ENCODE results near the gene ACVR2A. TPM values are rescaled to one million over a fixed set of nuclear protein-coding genes. Genes with fewer than 3 reads are reported as not detected.

The ACVR2A gene
- 12.5 and 14.8 TPM in 2 replicates for total RNA-seq (2022)
- Bru-seq, nascent RNA: percentile 82 among the genes with signal in this experiment
- BruChase-seq, experiment 1, labeled RNA remaining after a 6-hour chase: percentile 49 among the genes with signal in this experiment
- BruChase-seq, experiment 2, labeled RNA remaining after a 2-hour chase: percentile 59 among the genes with signal in this experiment
- long read RNA-seq, full-length matches to known transcripts: 2 of 5 reads
- long read RNA-seq, partial matches to known transcripts: 1 of 5 reads
- long read RNA-seq, other reads (novel, unspliced or antisense): 2 of 5 reads

- CTCF ChIA-PET: interaction anchor here (0.5 to 1.7 kb wide), 5 partner anchors 9 to 1793 kb away, joined by 3 to 6 read pairs (median 4); no protein-coding TSS in a partner anchor
- TF ChIP-seq, protein P1, sequence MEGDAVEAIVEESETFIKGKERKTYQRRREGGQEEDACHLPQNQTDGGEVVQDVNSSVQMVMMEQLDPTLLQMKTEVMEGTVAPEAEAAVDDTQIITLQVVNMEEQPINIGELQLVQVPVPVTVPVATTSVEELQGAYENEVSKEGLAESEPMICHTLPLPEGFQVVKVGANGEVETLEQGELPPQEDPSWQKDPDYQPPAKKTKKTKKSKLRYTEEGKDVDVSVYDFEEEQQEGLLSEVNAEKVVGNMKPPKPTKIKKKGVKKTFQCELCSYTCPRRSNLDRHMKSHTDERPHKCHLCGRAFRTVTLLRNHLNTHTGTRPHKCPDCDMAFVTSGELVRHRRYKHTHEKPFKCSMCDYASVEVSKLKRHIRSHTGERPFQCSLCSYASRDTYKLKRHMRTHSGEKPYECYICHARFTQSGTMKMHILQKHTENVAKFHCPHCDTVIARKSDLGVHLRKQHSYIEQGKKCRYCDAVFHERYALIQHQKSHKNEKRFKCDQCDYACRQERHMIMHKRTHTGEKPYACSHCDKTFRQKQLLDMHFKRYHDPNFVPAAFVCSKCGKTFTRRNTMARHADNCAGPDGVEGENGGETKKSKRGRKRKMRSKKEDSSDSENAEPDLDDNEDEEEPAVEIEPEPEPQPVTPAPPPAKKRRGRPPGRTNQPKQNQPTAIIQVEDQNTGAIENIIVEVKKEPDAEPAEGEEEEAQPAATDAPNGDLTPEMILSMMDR (IDR thresholded peaks at IDR 0.05; ENCODE audit: unreplicated experiment): no peak
- DNase-seq: peak; percentile 27
- Mint-ChIP-seq H3K27ac (ENCODE audit: unreplicated experiment) (peak within 1 kb of the TSS; percentile 60), H3K4me1 (ENCODE audit: low read depth, unreplicated experiment) (peaks cover 37% of the 10 kb centered on the region), H3K4me3 (ENCODE audit: low read depth, unreplicated experiment) (peak within 1 kb of the TSS; percentile 83), H3K36me3 (ENCODE audit: insufficient read depth, unreplicated experiment) (peaks cover 36% of the 10 kb centered on the region), H3K27me3 (ENCODE audit: unreplicated experiment) (no peaks in the 10 kb centered on the region), H3K9me3 (ENCODE audit: low read depth, unreplicated experiment) (no peaks in the 10 kb centered on the region)
- BruUV-seq (replicated peaks): no TSS peak
- intact Hi-C loops (cut with micrococcal nuclease; ENCODE audit: unreplicated experiment): loop anchor here (5.0 kb wide), 3 partner anchors 67 to 813 kb away; no protein-coding TSS in a partner anchor
These were observed at the start of gene ACVR2A for GRCh38 chr2:147844697-147845410. Gene ACVR2A, plus strand, starts transcription at chr2:147845029. Its CDS starts 124 bp downstream, at chr2:147845153.

- DNase-seq: no peak
- BruUV-seq (replicated peaks): no TSS peak
- intact Hi-C loops (cut with micrococcal nuclease; ENCODE audit: unreplicated experiment): no loop called here
- Mint-ChIP-seq H3K27ac (ENCODE audit: unreplicated experiment) (no peak overlapping the region), H3K27me3 (ENCODE audit: unreplicated experiment) (no peaks in the 10 kb centered on the region), H3K36me3 (ENCODE audit: insufficient read depth, unreplicated experiment) (no peaks in the 10 kb centered on the region), H3K9me3 (ENCODE audit: low read depth, unreplicated experiment) (no peaks in the 10 kb centered on the region), H3K4me1 (ENCODE audit: low read depth, unreplicated experiment) (no peaks in the 10 kb centered on the region), H3K4me3 (ENCODE audit: low read depth, unreplicated experiment) (no peak overlapping the region)
- CTCF ChIA-PET: no interaction called here
- TF ChIP-seq, protein P1 (IDR thresholded peaks at IDR 0.05; ENCODE audit: unreplicated experiment): no peak
These were observed 44.5 kb upstream of the ACVR2A start for GRCh38 chr2:147800316-147800715.

DNA sequence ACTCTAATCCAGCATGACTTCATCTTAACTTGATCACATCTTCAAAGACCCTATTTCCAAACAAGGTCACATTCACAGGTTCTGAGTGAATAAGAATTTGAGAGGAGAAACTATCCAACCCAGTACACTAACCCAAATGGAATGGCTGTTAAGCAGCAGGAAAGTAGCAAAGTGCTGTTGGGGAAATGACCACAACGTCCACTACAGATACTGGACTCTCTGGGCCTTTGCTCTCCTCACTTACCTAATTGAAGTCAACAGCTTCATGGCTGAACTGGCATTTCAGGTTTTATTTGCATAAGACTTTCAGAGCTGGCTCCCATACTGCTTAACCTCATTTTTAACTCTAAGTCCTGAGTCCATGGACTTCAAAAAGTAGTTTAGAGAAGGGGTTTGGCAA lies 38.0 kb upstream of the ACVR2A start:
- Mint-ChIP-seq H3K9me3 (ENCODE audit: low read depth, unreplicated experiment) (no peaks in the 10 kb centered on the region), H3K4me1 (ENCODE audit: low read depth, unreplicated experiment) (no peaks in the 10 kb centered on the region), H3K4me3 (ENCODE audit: low read depth, unreplicated experiment) (no peak overlapping the region), H3K27ac (ENCODE audit: unreplicated experiment) (no peak overlapping the region), H3K36me3 (ENCODE audit: insufficient read depth, unreplicated experiment) (peaks cover 6% of the 10 kb centered on the region), H3K27me3 (ENCODE audit: unreplicated experiment) (no peaks in the 10 kb centered on the region)
- TF ChIP-seq, protein P1 (IDR thresholded peaks at IDR 0.05; ENCODE audit: unreplicated experiment): no peak
- intact Hi-C loops (cut with micrococcal nuclease; ENCODE audit: unreplicated experiment): no loop called here
- DNase-seq: no peak
- no TSS peak for BruUV-seq (replicated peaks)
- CTCF ChIA-PET: interaction anchor here (1.1 kb wide), 1 partner anchor 12 kb away, joined by 3 read pairs; no protein-coding TSS in a partner anchor

DNA sequence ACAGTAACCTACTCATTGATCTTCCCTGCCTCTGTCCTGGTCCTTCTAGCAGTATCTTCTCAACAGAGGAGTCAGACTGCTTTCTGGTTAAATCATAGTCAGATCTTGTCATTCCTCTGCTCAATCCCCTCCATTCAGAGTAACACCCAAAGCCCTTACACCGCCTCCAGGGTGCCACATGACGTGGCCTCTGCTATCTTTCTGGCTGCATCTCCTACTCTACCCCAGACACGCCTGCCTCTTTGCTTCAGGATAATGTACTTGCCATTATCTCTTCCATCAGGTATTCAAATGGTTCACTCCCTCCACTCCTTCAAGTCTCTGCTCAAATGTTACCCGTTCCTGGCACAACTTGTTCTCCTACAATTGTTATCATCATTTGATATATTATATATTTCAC lies 36.3 kb upstream of the ACVR2A start:
- intact Hi-C loops (cut with micrococcal nuclease; ENCODE audit: unreplicated experiment): no loop called here
- BruUV-seq (replicated peaks): no TSS peak
- CTCF ChIA-PET: no interaction called here
- Mint-ChIP-seq H3K27ac (ENCODE audit: unreplicated experiment) (no peak overlapping the region), H3K9me3 (ENCODE audit: low read depth, unreplicated experiment) (no peaks in the 10 kb centered on the region), H3K4me3 (ENCODE audit: low read depth, unreplicated experiment) (no peak overlapping the region), H3K4me1 (ENCODE audit: low read depth, unreplicated experiment) (no peaks in the 10 kb centered on the region), H3K36me3 (ENCODE audit: insufficient read depth, unreplicated experiment) (peaks cover 6% of the 10 kb centered on the region), H3K27me3 (ENCODE audit: unreplicated experiment) (no peaks in the 10 kb centered on the region)
- TF ChIP-seq, protein P1 (IDR thresholded peaks at IDR 0.05; ENCODE audit: unreplicated experiment): no peak
- DNase-seq: no peak
